Measurements from ENCODE around the gene PDZRN3. TPM values are rescaled to one million over a fixed set of nuclear protein-coding genes. Genes with fewer than 3 reads are reported as not detected.

PDZRN3 gene
- total RNA-seq, result 10 to 100 TPM; 30.8 to 60.6 TPM
- long read RNA-seq, full-length matches to known transcripts, result 13 of 25 reads
- long read RNA-seq, partial matches to known transcripts, result 1 of 25 reads
- long read RNA-seq, other reads (novel, unspliced or antisense), result 11 of 25 reads

DNA sequence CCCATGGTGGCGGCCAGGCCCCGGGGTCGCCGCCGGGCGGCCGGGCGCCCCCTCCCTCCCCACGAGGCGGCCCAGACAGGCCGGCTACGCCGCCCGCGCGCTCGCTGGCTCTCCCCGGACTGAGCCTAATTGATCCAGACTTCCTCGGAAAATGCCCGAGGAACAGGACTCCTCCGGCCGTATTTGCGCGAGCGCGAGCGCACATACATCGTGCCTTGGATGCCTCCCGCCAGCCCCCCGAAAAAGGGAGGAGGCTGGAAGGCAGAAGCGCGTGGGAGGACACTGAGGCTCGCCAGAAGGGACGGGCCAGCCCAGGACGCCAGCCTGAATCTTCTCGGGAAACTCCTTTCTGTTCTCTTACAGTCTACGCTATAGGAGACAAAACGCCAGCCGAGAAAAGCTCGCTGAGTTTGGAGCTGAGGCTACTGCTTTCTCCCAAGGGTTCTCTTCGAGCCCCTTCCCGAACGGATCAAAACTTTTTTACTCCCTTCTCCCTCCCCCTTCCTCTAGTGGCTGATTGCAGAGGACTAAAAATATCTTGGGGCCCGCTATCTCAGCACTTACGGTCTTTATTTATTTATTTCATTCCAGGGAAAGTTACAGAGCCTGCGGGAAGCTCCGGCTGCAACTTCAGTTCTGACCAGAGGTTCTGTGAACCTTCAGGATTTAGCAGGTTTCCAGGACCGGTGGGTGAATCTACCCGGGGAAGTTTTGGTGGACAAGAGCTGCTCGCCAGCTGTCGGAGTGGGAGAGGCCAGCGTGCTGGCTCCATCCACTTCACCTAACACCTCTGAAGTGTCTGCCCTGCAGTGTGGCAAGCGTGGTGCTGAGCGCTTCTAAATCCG lies at the start of gene PDZRN3:
Gene PDZRN3 (minus strand): TSS at position 121 of the 845 bp plus-strand sequence.
- peak; percentile 55 to 75 for ATAC-seq
- peak; percentile 77 for DNase-seq
- intact Hi-C loops (cut with DNase I), result loop anchor here (5.0 to 10.0 kb wide), 4 partner anchors 110 to 220 kb away; no protein-coding TSS in a partner anchor

DNA sequence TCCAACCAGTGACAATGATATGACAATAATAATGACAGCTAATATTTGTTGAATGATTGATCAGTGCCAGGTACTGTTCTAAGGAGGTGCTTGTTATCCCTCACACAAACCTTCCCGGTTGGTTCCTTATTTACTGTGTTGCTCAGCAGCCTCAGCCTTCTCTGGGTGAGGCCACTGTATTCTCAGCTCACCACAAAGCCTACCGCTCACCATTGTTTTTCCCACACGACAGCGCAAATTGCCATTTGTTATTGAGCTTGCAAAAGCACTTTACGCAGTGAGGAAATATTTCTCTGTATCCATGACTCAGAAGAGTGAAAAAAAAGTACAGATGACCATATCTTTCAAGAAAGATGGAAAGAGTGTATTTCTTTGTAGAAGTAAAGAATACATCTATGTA lies 49.5 kb upstream of the PDZRN3 start:
- DNase-seq (no peak), ATAC-seq (no peak)
- intact Hi-C loops (cut with DNase I), result no loop called here

DNA sequence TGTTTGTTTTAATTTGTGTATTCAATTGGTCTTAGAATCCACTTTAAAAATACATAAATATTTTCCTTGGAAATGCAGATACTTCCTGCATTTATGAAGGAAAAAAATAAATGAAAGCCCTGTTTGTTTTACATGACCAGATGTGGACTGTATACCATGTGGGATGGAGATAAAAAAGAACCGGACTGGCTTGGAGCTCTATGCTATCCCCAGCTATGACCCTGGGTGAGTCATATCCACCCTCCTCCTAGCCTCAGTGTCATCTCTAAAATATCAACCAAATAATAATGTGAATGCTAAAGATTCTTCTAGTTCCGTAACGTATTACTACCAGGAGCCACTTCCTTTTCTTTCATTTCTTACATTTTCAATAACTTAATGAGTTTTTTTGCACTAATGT lies 44.5 kb upstream of the PDZRN3 start:
- intact Hi-C loops (cut with DNase I), result no loop called here
- ATAC-seq (peak in 1 of 2 donors; percentile 81), DNase-seq (no peak)

DNA sequence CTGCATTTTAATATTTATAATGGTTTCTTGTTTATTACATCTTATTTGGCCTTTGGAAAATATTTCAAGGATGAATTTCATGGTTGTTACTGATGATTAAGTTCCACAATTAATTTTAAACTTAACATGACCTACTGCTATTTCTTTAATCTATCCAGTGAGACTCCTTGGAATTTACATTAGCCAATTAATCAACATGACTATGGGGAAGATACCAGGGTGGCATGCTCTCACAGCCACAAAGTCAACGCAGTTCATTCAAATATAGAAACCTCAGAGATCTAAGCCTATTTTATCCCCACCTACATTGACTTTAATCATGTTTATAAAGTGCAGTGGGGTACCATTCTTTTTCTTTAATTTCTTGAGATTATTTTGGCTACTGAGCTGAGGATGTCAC lies 43.6 kb upstream of the PDZRN3 start:
- DNase-seq (no peak), ATAC-seq (no peak)
- intact Hi-C loops (cut with DNase I), result no loop called here

DNA sequence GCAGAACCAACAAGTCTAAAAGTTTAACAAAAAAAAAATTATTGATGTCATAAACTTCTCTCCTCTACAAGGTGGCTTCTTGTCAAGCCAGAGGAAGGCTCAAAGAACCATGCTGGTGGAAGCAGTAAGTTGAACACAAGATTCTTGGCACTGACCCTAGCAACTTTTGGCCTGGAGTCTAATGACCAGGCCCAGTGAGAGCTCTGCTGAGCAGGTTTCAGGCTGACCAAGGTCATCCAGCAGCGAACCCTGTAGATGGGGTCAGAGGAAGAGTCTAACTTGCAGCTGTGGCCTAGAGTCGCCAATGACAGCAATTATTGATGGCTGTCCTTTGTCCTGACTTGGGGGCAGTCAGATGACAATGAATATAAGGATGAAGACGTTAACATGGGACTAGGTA lies 43.1 kb upstream of the PDZRN3 start:
- intact Hi-C loops (cut with DNase I), result no loop called here
- ATAC-seq (no peak), DNase-seq (no peak)

DNA sequence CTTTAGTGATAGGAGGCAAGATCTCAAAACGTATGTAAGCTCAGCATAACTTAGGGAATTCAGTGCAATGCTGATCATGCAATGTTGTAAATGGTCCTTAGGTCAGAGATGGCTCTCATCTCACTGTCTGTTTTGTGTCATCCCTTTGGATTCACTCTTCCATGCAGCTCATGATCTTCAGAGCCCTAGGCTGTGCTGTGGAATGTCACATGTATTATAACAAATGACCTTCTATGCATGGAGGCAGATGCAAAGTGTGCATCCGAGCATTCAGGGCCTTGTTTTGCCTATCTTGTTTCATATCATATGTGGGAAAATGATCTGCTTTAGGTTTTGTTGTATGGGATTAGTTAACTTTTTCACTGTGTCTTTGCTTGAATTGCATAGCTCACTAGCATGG lies 40.5 kb upstream of the PDZRN3 start:
- intact Hi-C loops (cut with DNase I), result no loop called here
- no peak for DNase-seq
- no peak for ATAC-seq

DNA sequence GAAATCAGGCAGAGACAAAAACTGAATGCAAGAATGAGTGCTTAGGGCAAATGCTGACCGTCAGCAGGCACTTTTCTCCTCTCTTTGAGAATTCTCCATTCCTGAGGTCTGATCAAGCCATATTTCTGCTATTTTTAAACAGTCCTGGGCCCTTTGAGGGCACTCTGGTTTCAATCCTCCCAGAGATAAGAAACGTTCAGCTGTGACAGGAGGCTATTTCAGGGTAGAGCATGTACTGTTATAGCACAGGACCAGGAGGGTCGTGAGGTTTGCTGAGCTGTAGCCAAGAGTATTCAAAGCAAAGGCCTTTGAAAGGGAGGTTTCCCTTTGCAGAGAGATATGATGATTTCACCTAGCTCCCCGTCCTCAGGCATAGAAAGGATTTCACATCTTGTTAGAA lies 39.6 kb upstream of the PDZRN3 start:
- intact Hi-C loops (cut with DNase I), result no loop called here
- no peak for ATAC-seq
- DNase-seq, result no peak

DNA sequence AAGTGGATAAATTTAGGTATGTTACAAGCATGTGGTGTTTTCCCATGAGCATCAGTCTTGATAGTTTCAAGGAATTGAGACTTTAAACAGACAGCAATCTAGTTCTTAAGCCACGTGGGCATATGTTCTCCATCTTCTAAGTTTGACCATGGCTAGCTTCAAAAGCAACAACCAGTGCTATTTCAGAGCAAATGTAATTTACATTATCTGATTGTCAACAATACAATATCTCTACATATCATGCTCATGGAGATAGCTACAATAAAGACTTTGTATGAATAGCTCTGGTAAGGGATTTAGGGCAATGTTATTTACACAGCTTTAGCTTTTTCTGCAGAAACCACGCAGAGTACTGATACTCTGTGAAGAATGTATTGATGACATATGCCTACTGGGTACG lies 38.8 kb upstream of the PDZRN3 start:
- ATAC-seq, result no peak
- intact Hi-C loops (cut with DNase I), result no loop called here
- no peak for DNase-seq

DNA sequence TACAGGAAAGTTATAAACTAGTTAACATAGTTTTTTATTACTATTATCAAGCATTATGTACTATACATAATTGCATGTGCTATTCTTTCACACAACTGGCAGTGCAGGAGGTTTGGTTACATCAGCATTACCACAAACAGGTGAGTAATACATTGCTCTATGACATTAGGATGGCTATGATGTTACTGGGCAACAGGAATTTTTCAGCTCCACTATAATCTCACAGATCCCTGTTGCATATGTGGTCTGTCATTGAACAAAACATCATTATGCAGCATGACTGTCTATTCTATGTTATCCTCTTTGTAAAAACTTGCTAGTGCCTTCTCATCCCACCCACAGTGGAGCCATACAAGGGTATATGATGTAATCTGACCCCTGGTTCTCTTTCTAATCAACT lies 36.5 kb upstream of the PDZRN3 start:
- DNase-seq, result no peak
- no peak for ATAC-seq
- intact Hi-C loops (cut with DNase I), result no loop called here

DNA sequence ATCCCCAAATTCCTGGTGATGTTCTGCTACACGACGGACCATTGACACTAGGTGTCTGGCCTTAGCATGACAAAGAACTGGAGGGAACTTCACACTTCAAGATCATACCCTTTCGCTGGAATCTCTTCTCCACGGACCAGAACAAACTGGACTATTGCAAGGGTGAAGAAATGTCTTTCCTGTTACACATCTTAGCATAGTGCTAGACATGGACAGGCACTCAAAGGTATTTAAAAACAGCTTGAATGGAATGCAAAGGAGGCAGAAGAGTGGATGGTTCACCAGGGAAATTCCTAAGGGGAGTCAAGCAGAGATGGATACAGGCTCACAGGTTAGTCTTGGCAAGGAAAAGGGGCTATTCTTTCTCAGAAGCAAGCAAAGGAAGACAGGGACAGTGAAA lies 33.5 kb upstream of the PDZRN3 start:
- no peak for ATAC-seq
- intact Hi-C loops (cut with DNase I), result no loop called here
- no peak for DNase-seq

DNA sequence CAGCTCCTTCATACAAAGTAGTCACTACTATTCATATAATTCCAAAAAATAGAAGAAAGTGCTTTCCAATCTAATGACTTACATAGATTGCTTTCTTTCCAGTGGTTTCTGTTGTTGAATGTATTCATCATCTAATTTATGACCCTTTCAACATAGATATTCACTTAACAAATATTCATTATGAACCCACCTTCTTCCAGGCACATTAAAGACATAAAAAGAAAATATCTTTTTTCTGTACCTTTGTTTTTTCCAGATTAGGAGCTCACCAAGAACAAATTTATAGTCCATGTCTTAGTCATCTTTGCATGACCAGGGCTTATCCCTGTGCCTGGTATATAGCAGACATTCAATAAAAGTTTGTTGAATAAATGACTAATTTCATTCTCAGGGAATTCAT lies 32.4 kb upstream of the PDZRN3 start:
- DNase-seq (no peak), ATAC-seq (no peak)
- intact Hi-C loops (cut with DNase I), result no loop called here

DNA sequence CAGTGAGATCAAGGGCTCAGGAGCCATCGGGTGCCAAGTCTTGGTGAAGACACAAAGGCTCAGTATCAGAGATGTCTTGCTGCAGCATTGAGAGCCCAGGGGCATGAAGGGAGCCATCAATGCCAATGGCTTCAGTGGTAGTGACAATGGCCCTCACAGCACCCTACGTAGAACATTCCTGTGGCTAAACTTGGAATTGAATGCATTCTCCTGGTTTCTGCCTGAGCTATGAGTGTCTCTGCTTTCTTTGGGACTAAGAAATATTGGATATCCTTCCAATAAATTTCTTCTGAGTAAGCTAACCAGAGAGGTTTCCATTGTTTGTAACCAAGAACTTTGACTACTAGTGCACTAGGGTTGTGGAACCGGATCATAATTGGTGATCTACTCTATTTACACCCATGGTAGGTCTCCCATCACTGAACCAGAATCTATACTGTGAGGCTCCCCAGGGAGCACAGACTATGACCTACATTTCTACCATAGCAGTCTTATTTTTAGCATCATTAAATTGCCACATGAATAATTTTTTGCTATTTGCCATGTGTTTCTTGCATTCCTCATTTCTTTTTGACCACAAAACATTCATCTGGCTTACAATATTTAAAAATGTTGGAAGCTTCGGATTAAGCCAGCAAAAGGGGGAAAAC lies 31.6 kb upstream of the PDZRN3 start:
- ATAC-seq (no peak), DNase-seq (no peak)
- intact Hi-C loops (cut with DNase I), result no loop called here

DNA sequence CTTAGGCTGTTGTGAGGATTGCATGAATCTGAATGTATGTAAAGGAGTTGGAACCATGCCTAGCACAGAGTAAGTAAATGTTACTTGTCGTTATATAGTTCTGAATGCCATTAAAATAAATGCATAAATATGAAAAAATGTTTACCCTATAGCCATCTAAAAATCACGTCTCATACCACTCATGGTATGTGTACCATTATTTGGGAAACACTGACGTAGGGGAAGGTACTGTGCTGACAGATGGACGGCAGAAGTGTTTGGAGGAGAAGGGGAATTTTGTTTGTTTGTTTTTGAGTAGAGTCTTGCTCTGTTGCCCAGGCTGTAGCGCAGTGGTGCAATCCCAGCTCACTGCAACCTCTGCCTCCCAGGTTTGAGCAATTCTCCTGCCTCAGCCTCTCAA lies 30.5 kb upstream of the PDZRN3 start:
- DNase-seq (no peak), ATAC-seq (no peak)
- intact Hi-C loops (cut with DNase I), result no loop called here

DNA sequence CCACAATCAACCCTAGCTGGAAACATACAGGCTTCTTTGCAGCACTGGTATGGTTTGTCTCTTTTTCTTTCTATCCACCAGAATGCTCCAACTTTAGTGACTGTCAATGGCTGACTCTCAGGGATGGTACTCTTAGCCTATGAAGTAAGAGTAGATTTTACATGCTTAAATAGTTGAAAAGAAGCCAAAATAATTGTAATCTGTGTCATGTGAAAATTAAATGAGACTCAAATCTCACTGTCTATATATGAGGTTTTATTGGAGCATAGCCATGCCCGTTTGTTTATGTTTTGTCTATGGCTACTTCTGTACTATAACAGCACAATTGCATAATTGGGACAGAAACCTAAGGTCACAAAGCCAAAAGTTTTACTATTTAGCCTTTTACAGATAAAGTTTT lies 29.1 kb upstream of the PDZRN3 start:
- no peak for DNase-seq
- intact Hi-C loops (cut with DNase I), result no loop called here
- ATAC-seq, result no peak

DNA sequence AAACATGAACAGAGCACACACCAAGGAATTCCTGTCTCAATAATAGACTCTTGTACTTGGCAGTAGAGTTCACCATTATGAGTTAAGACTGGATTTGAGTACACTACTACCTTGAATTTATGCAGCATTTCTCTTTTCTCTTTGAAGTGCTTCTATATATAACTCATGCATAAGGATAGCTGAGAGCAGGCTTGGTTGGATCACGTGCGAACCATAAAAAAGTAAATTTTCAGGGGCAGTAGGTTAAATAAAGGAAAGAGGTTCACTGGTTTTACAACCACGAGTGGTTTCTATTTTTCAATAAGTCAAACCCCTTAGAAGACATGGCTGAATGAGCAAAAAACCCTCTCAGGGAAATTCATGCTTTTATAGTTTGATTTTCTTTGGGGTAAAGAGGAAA lies 28.6 kb upstream of the PDZRN3 start:
- DNase-seq (no peak), ATAC-seq (no peak)
- intact Hi-C loops (cut with DNase I), result no loop called here

DNA sequence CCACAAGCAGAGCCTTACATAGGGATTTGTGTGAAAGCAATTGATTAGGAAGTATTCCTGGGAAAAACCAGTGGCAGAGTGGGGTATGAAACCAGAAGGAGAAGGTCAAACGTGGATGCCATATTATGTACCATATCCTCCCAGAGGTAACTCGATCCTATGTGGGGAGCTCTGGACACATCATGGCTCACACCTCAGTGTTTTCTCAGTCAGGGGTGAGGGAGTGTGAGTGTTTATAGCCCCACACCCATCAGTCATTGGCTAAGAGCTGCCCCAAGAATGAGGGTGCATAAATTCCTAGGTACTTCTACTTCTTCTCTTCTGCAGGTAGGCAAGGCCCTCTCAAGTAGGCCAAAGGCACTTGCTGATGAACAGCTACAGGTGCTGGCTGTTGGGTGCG lies 28.2 kb upstream of the PDZRN3 start:
- intact Hi-C loops (cut with DNase I), result no loop called here
- ATAC-seq (no peak), DNase-seq (no peak)

DNA sequence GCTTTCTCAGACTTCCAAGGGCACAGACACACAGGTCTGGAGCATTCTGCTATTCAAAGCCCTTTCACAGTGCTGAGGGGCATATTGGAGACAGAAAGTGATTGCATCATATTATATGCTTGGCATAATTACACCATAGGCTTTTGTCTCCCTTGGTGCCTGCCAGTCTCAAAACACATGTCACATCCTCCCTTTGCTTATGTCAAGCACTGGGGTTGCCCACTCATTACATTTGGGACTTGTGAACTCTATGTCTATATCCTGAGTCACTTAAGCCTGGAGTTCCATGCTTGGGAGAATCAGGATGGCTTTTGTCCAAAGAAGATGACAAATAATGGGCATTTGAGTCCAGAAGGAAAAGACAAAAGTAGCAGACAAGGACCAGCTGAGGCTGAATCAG lies 12.3 kb upstream of the PDZRN3 start:
- DNase-seq (no peak), ATAC-seq (no peak)
- intact Hi-C loops (cut with DNase I), result no loop called here

DNA sequence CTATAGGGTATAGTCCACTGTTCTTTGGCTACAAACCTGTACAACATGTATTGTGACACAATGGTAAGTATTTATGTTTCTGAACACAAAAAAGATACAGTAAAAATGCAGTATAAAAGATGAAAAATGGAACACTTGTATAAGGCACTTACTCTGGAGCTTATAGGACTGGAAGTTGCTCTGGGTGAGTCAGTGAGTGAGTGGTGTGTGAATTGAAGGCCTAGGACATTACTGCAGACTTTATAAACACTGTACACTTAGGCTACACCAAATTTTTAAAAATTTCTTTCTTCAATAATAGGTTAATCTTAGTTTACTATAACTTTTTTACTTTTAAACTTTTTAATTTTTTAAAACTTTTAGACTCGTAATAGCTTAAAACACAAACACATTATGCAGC lies 10.5 kb upstream of the PDZRN3 start:
- ATAC-seq (no peak), DNase-seq (no peak)
- intact Hi-C loops (cut with DNase I), result no loop called here

DNA sequence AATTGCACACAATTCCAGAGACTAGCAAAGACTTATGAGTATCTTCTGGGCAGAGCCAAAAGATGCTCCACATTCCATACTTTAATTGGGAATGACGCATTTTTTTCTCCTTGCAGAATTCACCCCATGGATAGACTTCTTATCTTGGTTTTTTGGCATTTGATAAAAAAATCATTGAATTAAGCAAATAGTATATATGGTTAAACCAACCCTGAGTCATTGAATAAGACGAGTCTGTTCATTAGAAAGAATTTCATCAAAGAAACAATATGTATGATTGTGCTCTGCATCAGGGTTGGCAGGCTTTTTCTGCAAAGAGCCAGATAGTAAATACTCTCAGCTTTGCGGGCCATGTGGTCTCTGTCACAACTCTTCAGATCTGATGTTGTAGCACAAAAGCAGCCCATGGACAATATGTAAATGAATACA lies 9.2 kb upstream of the PDZRN3 start:
- intact Hi-C loops (cut with DNase I), result no loop called here
- no peak for ATAC-seq
- no peak for DNase-seq

DNA sequence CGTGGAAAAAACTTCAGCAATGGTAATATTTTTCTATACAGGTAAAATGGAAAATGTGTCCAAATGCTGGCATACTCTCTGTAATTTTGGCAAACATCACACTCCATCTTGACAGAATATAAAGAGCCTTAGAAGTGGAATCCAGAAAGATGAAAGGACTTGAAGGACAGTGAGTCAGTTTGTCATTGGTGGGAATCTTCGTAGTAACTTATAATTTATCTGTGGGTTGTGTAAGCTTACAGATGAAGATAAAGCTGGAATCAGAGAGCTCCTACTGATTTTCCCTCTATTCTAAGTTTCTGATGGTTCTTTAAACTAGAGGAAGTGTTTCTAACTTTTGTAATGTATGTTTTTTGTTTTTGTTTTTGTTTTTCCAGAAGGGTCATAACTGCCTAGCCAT lies 8.7 kb upstream of the PDZRN3 start:
- ATAC-seq (no peak), DNase-seq (no peak)
- intact Hi-C loops (cut with DNase I), result no loop called here

DNA sequence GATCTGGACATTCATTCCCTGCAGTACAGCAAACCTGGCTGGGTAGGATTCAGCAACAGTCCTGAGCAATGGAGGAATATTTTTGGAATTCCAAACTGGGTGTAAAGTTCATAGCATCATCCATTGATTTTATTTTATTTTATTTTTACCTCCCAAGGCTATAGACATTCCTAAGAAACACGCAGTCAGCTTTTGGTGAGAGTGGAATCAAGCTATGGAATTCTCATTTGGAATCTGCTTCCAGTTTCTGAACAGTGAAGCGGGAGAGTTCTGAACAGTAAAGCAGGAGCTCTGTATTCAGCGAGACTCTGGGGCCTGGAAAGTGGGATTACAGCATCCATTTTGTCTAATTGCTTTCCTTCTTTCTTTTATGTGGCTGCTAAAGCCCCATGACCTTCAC lies 1.4 kb upstream of the PDZRN3 start:
- intact Hi-C loops (cut with DNase I), result loop anchor here (10.0 kb wide), 3 partner anchors 111 to 219 kb away; no protein-coding TSS in a partner anchor
- DNase-seq, result no peak
- ATAC-seq, result no peak

Data from left cardiac atrium (tissue), 4 donors.